ENCODE data around the gene HLA-DQA1.

DNA sequence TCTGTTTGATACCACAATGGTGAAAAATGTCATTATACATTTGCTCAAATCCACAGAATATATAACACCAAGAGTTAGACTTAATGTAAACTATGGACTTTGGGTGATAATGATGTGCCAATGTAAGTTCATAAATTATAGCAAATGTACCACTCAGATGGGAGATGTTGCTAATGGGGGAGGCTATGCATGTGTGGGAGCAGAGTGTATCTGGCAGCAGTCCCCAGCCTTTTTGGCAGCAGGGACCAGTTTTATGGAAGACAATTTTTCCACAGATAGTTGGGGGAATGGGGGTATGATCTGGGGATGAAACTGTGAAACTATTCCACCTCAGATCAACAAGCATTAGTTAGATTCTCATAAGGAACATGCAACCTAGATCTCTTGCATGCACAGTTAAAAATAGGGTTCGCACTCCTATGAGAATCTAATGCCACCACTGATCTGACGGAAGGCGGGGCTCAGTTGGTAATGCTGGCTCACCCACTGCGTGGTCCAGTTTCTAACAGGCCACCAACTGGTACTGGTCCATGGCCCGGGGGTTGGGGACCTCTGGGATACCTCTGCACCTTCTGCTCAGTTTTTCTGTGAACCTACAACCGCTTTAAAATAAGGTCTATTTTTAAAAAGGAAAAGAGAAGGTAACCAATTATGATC lies 8.0 kb downstream of the HLA-DQA1 start:
- TF ChIP-seq, protein P1, sequence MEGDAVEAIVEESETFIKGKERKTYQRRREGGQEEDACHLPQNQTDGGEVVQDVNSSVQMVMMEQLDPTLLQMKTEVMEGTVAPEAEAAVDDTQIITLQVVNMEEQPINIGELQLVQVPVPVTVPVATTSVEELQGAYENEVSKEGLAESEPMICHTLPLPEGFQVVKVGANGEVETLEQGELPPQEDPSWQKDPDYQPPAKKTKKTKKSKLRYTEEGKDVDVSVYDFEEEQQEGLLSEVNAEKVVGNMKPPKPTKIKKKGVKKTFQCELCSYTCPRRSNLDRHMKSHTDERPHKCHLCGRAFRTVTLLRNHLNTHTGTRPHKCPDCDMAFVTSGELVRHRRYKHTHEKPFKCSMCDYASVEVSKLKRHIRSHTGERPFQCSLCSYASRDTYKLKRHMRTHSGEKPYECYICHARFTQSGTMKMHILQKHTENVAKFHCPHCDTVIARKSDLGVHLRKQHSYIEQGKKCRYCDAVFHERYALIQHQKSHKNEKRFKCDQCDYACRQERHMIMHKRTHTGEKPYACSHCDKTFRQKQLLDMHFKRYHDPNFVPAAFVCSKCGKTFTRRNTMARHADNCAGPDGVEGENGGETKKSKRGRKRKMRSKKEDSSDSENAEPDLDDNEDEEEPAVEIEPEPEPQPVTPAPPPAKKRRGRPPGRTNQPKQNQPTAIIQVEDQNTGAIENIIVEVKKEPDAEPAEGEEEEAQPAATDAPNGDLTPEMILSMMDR (conservative IDR thresholded peaks at IDR 0.05; ENCODE audit: low read length) = no peak
- no peak for TF ChIP-seq EZH2phosphoT487 (IDR thresholded peaks at IDR 0.05; ENCODE audit: borderline replicate concordance, low read depth, low read length)

All from OCI-LY7 (cell line).